GM21528 (cell line): ENCODE measurements around the gene TFF3.

Experiments used
- ATAC-seq: cut with Tn5 transposase; IDR thresholded peaks from one replicate; pipeline ENCODE4 v1.9.1; 2021; ENCODE audit warnings: mild to moderate bottlenecking, moderate library complexity; ENCODE audit not compliant: unreplicated experiment, low FRiP score

Gene TFF3

DNA sequence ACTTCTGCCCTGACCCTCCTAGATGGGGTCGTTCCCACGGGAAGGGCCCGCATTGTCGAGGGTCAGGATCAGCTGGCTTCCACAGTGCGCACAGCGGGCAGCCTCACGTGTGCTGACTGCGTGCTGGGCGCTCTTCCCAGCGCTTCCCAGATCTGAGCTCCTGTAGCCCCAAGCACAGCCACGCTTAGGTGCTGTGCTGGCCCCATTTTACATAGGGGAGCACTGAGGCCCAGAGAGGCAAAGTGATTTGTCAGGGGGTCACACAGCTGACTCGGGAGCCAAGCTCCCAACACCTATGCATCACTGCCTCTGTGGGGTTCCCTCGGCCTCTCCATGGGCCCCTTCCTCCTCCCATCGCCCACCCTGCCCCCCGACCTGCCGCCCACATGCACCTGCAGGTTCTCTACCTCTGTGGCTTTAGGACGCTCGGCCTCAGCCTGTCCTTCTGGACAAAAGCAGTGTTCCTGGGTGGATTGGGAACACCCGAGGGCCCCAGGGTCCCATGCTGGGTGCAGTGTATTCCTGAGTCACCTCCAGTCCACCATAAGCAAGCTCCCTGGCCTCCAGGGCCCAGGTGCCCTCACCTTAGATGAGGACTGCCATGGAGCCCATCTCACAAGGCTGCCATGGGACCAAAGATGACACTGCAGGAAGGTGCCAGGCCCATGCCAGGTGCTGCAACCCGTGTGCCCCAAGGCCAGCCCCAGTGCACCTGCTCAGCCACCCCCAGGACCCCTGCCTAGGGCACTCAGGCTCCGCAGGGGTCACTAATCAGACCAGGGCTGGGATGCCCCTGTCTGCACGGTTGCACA lies 23.3 kb downstream of the TFF3 start:
- no peak for ATAC-seq

DNA sequence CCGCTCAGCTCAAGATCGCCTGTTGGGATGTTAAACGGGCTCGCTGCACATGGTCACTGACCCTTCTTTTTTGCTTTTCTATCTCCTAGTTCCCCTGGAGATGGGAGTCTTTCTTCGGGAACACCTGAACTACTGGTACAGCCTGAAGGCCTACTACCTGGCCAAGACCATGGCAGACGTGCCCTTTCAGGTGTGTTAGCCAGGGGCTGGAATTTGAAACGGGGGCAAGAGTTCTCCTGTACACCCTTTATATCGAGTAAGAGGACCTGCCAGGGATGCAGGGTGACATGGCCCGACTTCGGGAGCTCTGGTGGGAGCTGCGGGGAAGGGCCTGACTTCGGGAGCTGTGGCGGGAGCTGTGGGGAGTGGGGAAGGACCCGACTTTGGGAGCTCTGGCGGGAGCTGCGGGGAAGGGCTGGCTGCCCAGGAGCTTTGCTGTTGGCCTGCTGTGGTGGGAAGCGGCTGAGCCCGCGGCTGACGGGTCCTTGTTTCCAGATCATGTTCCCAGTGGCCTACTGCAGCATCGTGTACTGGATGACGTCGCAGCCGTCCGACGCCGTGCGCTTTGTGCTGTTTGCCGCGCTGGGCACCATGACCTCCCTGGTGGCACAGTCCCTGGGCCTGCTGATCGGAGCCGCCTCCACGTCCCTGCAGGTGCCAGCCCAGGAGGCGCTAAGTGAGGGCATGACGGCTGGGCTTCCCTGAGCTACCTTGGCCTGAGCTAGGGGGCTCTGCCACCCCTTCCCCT lies 24.0 kb downstream of the TFF3 start:
- ATAC-seq, result no peak

DNA sequence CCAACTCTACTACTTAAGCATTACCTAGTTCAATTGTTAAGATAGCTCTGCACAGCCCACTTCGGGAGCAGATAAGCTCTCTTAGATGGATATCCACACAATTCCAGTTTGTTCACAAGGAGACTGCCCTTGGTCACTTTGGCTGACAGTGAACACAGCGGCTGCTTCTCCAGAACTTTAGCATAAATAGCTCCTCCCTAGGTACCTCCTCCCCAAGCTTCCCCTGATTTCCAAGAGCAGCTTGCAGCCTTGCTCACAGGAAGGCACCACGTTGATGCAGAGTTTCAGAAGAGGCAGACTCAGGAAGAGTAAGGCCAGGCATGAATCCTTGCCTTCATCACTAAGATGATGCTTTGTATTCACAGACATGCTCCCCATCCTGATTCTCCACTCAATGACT lies 24.7 kb downstream of the TFF3 start:
- no peak for ATAC-seq

DNA sequence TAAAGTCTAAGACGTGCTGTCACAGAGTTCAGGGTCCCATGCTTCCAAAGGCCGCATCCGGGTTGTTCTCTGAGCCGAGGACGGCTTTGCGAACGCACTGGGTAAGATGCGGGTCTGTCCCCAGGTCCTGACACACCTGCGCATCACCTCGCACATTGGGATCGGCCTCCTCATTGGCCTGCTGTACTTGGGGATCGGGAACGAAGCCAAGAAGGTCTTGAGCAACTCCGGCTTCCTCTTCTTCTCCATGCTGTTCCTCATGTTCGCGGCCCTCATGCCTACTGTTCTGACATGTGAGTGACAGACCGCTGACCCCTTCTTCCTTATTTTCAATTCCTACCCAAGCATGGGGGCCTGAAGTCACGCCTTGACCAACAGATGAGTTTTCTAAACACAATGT lies 25.3 kb downstream of the TFF3 start:
- ATAC-seq, result no peak

DNA sequence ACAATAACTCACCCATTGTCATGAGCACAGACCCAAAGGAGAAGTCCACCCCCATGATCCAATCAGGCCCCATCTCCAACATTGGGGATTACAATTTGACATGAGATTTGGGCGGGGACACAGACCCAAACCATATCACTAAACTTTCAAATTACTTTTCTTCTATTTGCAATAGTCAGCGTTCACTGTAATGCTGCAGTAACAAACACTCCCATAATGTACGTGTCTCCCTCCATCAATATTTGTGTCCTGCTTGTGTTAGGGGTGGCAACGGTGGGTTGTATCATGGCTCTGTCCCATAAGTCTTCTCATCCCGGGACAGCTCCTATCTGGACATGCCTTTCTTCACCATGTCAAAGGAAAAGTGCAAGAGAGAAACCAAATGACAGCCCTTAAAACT lies 26.2 kb downstream of the TFF3 start:
- ATAC-seq, result no peak

DNA sequence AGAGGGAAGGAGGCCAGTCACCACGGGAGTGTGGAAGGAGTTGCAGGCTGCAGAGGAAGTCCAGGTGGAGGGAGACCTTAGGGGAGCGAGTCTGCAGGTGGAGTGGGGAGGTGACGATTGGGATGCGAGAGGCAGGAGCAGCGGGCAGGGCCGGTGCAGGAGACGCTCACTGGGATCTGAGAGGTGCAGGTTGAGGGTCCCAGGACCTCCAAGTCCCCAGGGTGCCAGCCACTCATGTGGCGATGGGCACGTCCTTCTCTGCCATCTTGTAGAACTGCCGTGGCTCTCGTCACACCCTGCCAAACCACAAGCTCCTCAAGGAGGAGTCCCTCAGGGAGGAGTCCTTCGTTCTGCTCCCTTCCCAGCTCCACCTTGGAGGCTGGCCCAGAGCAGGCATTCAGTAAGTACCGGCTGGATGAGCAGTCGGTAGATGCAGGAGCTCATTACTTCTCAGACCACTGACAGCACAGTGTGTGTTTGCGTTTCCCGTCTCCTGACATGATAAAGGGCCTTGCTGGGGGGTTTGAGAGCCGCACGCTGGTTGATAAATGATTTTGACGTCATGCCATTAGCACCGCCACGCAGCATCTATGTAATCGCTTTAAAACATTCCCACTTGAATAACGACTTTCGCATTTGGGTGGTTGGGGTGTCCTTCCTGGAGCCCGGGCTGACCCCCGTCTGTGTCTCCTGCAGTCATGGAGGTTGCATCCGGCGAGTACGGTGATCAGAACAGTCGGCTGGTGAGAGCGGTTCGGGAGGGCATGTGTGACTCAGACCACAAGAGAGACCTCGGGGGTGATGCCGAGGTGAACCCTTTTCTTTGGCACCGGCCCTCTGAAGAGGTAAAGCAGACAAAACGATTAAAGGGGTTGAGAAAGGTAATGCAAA lies 27.8 kb downstream of the TFF3 start:
- ATAC-seq, result no peak

DNA sequence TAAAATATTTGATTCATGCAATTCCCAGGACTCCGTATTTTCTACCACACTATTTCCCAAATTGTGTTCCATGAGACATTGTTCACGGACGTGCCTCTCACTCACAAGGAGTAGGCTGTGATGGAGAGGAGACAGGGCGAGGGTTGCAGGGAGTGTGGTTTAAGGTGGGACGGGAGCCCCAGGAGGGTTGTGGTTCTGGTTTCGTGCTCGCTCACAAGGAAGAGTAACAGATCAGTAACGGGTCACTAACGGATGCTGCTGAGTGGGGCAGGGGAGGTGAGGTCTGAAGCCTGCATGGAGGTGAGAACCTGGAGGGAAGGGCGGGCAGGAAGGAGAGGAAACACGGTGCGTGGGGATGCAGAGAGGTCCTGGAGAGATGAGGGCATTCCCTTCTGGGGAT lies 28.8 kb downstream of the TFF3 start:
- ATAC-seq, result no peak

DNA sequence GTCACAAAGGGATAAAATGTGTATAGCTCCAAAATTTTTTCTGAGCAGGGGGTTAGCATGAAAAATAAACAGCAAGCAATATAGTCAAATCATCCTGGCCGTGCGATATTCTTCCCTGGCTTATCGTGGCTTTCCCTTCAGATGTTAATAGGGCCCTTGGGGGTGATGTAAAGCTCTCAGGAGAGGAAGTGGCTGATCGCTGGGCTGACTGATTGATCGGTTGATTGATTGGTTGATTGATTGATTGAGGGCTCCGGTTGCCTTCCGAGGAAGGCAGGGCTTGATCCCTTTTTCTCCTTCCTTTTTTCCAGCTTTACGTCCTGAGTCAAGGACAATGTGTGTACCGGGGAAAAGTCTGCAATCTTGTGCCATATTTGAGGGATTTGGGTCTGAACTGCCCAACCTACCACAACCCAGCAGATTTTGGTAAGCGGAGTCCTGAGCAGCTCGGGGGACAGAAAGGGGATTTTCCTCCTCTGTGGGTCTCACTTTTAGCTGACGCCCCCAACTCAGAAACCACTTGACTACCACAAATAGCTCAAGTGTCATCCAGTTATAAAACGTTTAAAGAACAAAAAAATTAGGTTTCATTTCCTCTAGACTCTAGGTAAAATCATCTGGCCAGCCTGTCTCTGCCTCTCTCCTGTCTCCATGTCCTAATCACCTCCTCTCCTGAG lies 29.5 kb downstream of the TFF3 start:
- no peak for ATAC-seq

DNA sequence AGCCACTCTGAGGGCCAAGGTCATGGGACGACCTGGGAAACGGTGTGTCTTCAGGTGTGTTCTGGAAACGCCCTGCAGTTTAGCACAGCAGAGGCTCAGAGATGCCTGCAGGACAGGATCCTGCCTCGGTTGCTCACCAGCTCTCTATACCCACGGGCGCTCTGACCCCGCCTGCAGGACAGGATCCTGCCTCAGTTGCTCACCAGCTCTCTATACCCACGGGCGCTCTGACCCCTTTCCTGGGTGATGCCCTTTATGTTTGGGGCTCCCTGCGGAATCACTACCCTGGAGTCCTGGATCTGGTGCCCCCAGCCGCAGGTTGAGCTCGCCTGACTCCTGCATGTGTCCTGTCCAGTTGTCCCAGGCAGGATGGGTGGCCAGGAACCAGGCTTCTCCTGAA lies 32.5 kb downstream of the TFF3 start:
- ATAC-seq, result no peak

DNA sequence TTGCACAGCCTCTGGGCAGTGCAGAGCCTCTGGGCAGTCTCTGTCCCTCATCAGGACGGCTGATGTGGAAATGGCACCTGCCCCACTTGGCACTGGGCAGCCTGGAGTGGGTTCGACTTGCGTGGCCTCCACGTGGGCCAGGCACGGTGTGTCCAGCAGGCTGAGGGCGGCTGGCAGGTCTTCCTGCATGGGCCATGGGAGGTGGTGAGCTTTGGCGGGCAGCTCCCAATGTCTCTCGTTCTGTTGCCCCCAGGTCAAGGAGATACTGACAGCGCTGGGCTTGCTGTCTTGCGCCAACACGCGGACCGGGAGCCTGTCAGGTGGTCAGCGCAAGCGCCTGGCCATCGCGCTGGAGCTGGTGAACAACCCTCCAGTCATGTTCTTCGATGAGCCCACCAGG lies 33.2 kb downstream of the TFF3 start:
- no peak for ATAC-seq

DNA sequence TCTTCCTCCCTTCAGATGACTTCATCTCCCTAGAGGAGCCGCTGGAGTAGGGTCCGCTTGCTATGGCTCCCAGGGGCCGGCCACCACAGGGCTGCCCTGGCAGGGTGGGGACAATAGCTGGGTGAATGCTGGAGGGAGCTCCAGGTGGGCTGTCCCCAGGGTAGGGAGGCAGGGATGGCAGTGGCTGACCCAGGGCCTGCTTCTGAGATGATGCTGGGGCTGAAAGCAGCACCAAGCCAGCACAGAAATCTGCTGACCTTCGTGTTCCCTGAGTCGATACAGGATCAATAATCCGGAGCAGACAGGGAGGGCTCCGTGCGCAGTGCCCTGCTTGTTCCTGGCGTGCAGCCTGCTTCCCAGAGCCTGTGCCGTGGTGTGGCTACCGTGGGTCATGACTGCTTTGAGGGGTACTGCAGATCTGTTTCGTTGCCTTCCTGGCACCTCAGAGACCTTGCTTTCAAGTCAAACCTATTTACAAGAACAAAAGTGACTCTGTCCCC lies 34.0 kb downstream of the TFF3 start:
- ATAC-seq, result no peak

DNA sequence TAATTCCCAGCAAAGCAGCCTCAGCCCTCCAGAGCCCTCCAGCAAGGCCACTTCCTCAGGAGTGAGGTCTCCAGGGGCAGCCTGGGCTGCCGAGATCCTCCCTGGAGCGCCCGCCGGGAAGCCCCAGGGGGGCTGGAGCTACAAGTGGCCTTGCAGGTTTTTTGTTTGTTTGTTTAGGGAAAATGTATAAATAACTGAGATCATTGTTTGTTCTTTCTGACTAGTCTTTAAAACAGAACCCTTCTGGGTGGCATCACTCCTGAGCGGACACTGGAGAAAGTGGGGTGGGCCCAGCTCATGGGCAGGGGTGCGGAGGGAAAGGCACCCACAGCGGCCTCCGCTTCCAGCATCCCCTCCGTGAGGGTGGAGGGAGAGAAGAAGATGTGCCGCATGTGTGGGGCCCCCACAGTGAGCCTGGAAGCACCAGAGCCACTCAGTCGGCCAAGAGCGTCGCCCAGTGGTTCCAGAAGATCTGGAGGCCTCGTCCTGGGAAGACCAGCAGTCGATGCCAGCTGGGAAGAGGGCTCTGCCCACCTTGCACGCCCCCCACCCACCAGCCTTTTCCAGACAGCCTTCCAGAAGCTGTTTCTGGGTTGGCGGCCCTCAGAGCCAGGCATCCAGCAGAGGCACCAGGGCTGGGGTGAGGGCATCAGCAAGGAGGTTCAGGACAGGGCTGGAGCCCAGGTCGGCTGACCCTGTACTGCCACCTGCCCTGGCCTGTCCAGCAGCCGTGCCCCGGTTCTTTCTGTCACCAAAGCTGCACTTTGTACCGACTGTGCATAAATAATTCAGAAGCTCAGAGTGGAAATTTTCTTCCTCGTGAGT lies 34.6 kb downstream of the TFF3 start:
- no peak for ATAC-seq

DNA sequence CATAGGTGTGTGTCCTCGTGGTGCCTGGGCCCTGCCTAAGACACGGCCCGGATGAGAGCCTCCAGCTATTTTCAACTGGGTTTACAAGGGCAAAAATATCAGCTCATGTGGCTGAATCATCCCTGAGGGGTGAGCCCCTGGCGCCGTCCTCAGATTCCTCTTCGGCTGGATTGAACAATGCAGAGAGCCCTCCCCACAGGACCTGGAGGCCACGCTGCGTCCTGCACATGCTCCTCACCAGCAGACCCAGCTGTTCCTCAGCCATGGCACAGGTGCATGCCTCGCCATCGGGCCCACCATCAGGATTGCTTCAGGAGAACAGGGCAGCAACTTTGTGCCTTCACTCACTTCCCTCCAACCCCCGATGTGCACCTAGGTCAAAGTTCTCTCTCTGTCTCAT lies 35.3 kb downstream of the TFF3 start:
- no peak for ATAC-seq

DNA sequence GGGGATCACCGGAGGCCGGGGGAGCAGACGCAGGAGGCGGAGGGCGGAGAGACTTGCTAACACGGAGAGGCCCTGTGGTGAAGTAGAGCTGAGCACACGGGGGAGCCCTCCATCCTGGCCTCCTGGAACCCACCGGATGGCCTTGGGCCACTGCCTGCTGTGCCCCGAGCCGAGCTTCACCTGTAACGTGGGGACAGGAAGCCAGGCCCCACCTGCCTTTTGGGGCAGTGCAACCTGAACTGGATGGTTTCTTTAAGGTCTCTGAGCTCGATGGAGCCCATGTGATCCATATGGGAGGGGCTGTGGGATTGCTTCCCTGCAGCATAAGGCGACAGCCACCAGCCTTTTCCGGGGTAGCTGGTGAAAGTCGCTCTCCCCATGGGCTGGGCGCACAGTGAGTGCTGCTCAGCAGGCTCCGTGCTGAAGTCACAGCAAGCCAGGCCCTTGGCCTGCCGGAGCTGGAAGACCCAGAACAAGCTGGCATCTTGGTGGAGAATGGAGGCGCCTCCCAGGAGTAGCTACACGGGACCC lies 35.8 kb downstream of the TFF3 start:
- ATAC-seq, result no peak

DNA sequence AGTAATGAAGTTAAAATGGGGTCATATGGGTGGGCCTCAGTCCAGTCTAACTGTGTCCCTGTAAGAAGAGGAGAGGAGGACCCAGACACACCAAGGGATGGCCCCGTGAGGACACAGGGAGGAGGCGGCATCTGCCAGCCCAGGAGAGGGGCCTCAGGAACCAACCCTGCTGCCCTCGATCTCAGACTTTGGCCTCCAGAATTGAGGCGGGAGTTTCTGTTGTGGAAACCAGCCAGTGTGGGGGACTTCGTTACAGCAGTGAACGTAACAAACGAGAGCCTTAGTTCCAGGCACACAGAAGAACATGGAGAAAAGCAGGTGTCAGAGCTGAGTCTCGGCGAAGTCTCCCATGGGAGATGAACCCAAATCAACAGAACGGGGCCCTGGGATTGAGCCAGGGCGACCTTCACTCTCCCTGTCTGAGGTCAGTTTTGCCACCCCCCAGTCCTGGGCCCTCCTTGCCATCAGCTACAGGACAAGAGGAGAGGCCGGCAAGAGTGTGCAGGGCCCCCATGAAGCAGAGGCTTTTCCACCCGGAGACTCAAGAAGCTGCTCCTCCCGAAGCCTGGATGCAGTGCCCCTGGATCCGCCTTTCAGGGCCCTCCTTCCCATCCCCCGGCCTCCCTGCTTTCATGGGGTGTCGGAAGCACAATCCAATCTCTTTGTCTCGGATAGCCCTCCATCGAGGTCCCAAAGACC lies 36.6 kb downstream of the TFF3 start:
- ATAC-seq, result no peak

DNA sequence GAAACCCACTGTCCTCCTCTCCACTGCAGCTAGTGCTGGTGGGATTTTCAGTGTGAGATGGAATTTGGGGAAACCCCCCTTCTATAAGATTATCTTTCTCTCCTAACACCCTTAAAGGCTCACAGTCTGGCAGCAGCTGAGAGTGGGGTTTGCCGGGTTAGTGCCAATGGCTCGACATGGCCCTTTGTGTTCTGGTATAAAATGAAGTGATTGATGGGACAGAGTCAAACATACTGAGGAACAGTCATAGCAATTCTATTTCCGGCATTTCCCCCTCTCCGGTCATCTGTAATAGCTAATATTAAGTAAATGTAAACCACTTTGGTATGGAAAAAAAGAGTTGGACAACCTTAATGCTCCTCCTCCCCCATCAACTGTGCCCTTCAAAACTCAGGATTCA lies 37.6 kb downstream of the TFF3 start:
- no peak for ATAC-seq

DNA sequence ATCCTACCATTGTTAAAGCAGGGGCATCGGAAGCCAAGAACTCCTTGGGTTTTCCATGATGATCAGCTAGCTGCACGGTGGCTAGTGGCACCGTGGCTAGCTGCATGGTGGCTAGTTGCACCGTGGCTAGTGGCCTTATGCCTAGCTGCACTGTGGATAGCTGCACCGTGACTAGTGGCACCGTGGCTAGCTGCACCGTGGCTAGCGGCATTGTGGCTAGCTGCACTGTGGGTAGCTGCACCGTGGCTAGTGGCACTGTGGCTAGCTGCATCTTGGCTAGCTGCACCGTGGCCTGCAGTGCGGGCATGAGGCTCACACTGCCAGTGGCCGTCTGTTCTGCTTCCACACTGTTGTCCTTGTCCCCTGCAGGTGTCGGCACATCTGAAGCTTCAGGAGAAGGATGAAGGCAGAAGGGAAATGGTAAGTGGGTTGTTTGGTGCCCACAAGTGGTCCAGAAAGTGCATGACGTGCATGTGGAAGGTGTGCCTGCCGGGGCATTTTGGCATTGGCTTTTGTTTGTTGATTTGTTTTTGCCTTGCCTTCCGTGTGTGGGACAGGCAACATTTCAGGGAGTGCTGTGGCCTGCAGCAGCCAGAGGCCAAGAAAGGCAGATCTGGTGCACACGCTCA lies 38.6 kb downstream of the TFF3 start:
- no peak for ATAC-seq

DNA sequence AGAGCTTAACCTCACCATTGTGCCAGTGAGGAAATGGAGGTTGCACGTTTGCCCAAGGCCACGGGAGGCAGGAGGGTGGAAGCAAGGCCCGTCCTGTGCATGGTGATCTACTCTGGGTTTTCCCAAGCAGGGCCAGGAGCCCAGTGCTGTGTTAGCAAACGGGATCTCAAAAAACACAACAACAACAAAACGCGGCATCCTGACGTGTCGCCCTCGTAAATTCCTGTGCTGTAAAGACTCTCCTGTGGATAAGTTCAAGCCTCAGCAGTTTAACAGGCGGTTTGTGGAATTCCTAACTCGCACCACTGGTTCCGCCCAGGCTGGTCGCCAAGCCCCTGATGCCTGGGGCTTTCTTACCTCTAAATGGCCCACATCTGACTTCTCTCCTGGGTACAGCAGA lies 39.1 kb downstream of the TFF3 start:
- no peak for ATAC-seq
